Uterus (tissue), 4 donors: ENCODE data around the gene CNFN. TPM values are rescaled to one million over a fixed set of nuclear protein-coding genes. Genes with fewer than 3 reads are reported as not detected.

ENCODE experiments used
- DNase-seq, 2 donors: peaks; one replicate each; pipeline ENCODE4 v3.0.0-alpha.2; 2019 to 2020
- H3K27ac ChIP-seq, 2 donors: fragments of 200-600 bp; sonication (generic); 1 replicate in 1 of 2; 2 replicates in 1 of 2; pipeline ENCODE4 v1.5.1; 2016 to 2018
- H3K27me3 ChIP-seq, 2 donors: fragments of 200-600 bp; sonication (generic); one replicate each; pipeline ENCODE4 v1.5.1; 2018 to 2019; ENCODE audit warnings: control low read depth in 1 of 2
- H3K36me3 ChIP-seq, 2 donors: fragments of 200-600 bp; sonication (generic); one replicate each; pipeline ENCODE4 v1.5.1; 2019; ENCODE audit warnings: control low read depth in 1 of 2
- H3K4me1 ChIP-seq, 2 donors: fragments of 200-600 bp; sonication (generic); one replicate each; pipeline ENCODE4 v1.5.1; 2018 to 2019; ENCODE audit warnings: control low read depth in 1 of 2
- H3K4me3 ChIP-seq, 2 donors: fragments of 200-600 bp; sonication (generic); 1 replicate in 1 of 2; 2 replicates in 1 of 2; pipeline ENCODE4 v1.5.1; 2018 to 2019; ENCODE audit warnings: mild to moderate bottlenecking in 1 of 2
- H3K9me3 ChIP-seq, 2 donors: fragments of 200-600 bp; sonication (generic); one replicate each; pipeline ENCODE4 v1.5.1; 2019; ENCODE audit warnings: control low read depth in 1 of 2
- CTCF ChIP-seq, 4 experiments: fragments of 200-600 bp in 2 of 4; fragments of 450-650 bp in 2 of 4; sonication (generic) in 2 of 4; IDR thresholded peaks; one replicate each; pipeline ENCODE4 v1.5.1; 2016 to 2019; ENCODE audit warnings: antibody characterized with exemption in 4 of 4, mild to moderate bottlenecking in 2 of 4, moderate library complexity in 1 of 4
- POLR2A ChIP-seq, 2 donors: fragments of 450-650 bp; IDR thresholded peaks; one replicate each; pipeline ENCODE4 v1.6.1; 2016; ENCODE audit warnings: antibody characterized with exemption in 2 of 2, mild to moderate bottlenecking in 1 of 2, moderate library complexity in 1 of 2
- intact Hi-C: fragments of 100-400 bp; cut with DNase I; formaldehyde crosslinking; loops from one replicate; pipeline ENCODE4 v1.15.1; 2023; ENCODE audit warnings: low total_unique reads
- total RNA-seq, 4 donors: library from RNA; depleted of rRNA in 3 of 4; stranded (reverse); fragments of >200 nt in 3 of 4; gene quantifications; one replicate each; pipeline versions ENCODE4 v1.1.0 to v1.2.4, GENCODE V29; 2014 to 2023
- donor health status: DM: yes; HTN: yes; CAD: no.

Gene CNFN
- total RNA-seq, 4 donors from 2014 or later = 2.6 TPM; not detected in 3

DNA sequence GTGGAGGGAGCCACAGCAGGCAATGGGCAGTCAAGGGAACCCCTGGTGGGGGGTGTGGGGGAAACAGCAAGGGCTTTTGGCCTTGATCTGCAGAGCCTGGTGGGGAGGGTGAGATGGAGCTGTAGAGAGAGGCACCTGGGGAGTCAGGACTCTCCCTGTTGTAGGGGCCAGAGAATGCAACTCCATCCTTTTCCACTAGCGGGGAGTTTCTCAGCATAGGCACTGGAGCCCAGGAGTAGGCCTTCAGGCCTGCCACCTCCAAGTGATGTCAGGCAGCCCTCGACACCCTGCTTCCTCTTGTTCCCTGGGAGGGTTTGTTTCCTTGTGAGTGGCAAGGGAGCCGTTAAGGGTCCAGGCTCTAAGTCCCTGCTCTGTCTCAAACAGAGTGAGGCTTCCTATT, 39.7 kb downstream of the CNFN start:
- no peaks in the 10 kb centered on the region for H3K36me3 ChIP-seq
- H3K27me3 ChIP-seq = no peaks in the 10 kb centered on the region
- H3K4me3 ChIP-seq = no peak overlapping the region
- no peak for DNase-seq
- TF ChIP-seq POLR2A (IDR thresholded peaks at IDR 0.05) = no peak
- TF ChIP-seq CTCF (IDR thresholded peaks at IDR 0.05) = no peak
- no peak overlapping the region for H3K27ac ChIP-seq
- no peaks in the 10 kb centered on the region for H3K9me3 ChIP-seq
- intact Hi-C loops = no loop called here
- H3K4me1 ChIP-seq = no peaks in the 10 kb centered on the region

GRCh38 chr19:42349378-42350107, 40.6 kb downstream of the CNFN start:
- no peak overlapping the region for H3K27ac ChIP-seq
- no peaks in the 10 kb centered on the region for H3K9me3 ChIP-seq
- H3K27me3 ChIP-seq = no peaks in the 10 kb centered on the region
- intact Hi-C loops = no loop called here
- no peaks in the 10 kb centered on the region for H3K36me3 ChIP-seq
- no peak for DNase-seq
- H3K4me1 ChIP-seq = no peaks in the 10 kb centered on the region
- no peak overlapping the region for H3K4me3 ChIP-seq
- no peak for TF ChIP-seq CTCF (IDR thresholded peaks at IDR 0.05)
- no peak for TF ChIP-seq POLR2A (IDR thresholded peaks at IDR 0.05)

DNA sequence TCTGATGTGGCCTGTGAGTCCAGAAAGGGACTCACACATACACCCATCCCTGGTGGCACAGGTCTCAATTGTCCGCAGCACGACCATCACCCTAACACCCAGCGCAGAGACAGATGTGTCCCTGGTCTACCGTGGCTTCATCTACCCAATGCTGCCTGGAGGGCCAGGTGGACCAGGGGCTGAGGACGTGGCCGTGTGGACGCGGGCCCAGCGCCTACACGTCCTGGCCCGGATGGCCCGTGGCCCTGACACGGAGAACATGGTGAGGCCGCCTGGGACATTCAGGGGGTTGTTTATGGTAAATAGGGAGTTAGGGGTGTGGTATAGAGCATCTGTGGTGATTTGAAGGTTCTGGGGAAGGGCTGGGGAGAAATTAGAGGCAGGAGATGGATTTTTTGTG, 41.9 kb downstream of the CNFN start:
- Histone ChIP-seq H3K4me3 (no peak overlapping the region), H3K9me3 (no peaks in the 10 kb centered on the region), H3K27me3 (no peaks in the 10 kb centered on the region), H3K36me3 (no peaks in the 10 kb centered on the region), H3K4me1 (no peaks in the 10 kb centered on the region), H3K27ac (no peak overlapping the region)
- intact Hi-C loops = no loop called here
- no peak for TF ChIP-seq CTCF (IDR thresholded peaks at IDR 0.05)
- no peak for TF ChIP-seq POLR2A (IDR thresholded peaks at IDR 0.05)
- DNase-seq = no peak

DNA sequence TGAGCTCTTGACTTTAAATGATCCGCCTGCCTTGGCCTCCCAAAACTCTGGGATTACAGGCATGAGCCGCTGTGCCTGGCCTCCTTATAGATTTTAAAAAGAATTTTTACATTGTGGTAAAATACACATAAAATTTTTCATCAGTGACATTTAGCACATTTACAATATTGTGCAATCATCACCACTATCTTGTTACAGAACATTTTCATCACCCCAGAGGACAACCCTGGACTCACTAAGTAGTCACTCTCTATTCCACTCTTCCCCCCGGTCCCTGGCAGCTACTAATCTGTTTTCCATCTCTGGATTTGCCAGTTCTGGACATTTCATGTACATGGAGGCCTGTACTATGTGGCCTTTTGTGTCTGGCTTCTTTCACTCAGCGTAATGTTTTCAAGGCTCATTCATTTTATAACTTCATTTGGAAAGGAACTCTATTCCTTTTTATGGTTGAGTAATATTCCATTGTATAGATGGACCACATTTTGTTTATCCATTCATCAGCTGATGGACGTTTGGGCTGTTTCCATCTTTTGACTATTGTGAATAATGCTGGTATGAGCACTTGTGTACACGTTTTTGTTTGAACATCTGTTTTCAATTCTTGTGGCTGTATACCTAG, 44.8 kb downstream of the CNFN start:
- H3K36me3 ChIP-seq = no peaks in the 10 kb centered on the region
- TF ChIP-seq CTCF (IDR thresholded peaks at IDR 0.05) (no peak), POLR2A (IDR thresholded peaks at IDR 0.05) (no peak)
- H3K4me1 ChIP-seq = no peaks in the 10 kb centered on the region
- no peak overlapping the region for H3K4me3 ChIP-seq
- no peak overlapping the region for H3K27ac ChIP-seq
- intact Hi-C loops = no loop called here
- no peaks in the 10 kb centered on the region for H3K9me3 ChIP-seq
- H3K27me3 ChIP-seq = no peaks in the 10 kb centered on the region
- no peak for DNase-seq

GRCh38 chr19:42344336-42344893, 45.7 kb downstream of the CNFN start:
- no peak for DNase-seq
- Histone ChIP-seq H3K4me1 (no peaks in the 10 kb centered on the region), H3K27ac (no peak overlapping the region), H3K27me3 (no peaks in the 10 kb centered on the region), H3K4me3 (no peak overlapping the region), H3K9me3 (no peaks in the 10 kb centered on the region), H3K36me3 (no peaks in the 10 kb centered on the region)
- intact Hi-C loops = no loop called here
- TF ChIP-seq POLR2A (IDR thresholded peaks at IDR 0.05) = no peak
- TF ChIP-seq CTCF (IDR thresholded peaks at IDR 0.05) = no peak
